H54 (cell line): ENCODE data around the gene IDH3G.
A peak's percentile ranks its signal among the peaks of the same experiment; 100 is the strongest.
"Not testable (repeated sequence)": the region's sequence is repeated elsewhere in the genome, so short reads cannot be mapped to it uniquely, and the experiment has no call there.

ENCODE experiments used
- DNase-seq: peaks from one replicate; pipeline ENCODE4 v3.0.0; 2011; ENCODE audit warnings: low spot score, mixed read lengths; ENCODE audit not compliant: insufficient read length
- FAIRE-seq: peaks from 3 replicates; lab custom pipeline; 2011; peaks lifted over from hg19 to GRCh38; lab: Jason Lieb, UNC
- POLR2A ChIP-seq: IDR thresholded peaks from 2 replicates; pipeline ENCODE4 v1.6.1; 2011; ENCODE audit warnings: low read depth, mild to moderate bottlenecking, low read length

IDH3G gene

GRCh38 chrX:153821066-153821465, 26.9 kb upstream of the IDH3G start:
- FAIRE-seq, result no peak
- no peak for TF ChIP-seq POLR2A
- DNase-seq, result no peak

GRCh38 chrX:153820601-153821000, 26.4 kb upstream of the IDH3G start:
- no peak for TF ChIP-seq POLR2A
- no peak for DNase-seq
- no peak for FAIRE-seq

- no peak for FAIRE-seq
Measured at GRCh38 chrX:153819384-153820040, 25.3 kb upstream of the IDH3G start.

GRCh38 chrX:153818571-153819383, 24.6 kb upstream of the IDH3G start:
- DNase-seq (peak; percentile 77), FAIRE-seq (no peak)
- TF ChIP-seq POLR2A, result peak; percentile 47

More at GRCh38 chrX:153819384-153820040, 25.3 kb upstream of the IDH3G start:
- DNase-seq, result no peak
- TF ChIP-seq POLR2A, result no peak

- not testable (repeated sequence) for FAIRE-seq, DNase-seq
Measured at GRCh38 chrX:153818064-153818463, 23.9 kb upstream of the IDH3G start.

- DNase-seq (no peak), FAIRE-seq (no peak)
- no peak for TF ChIP-seq POLR2A
Measured at GRCh38 chrX:153816831-153817690, 22.9 kb upstream of the IDH3G start.

- DNase-seq (no peak), FAIRE-seq (no peak)
- TF ChIP-seq POLR2A, result no peak
Measured at GRCh38 chrX:153814591-153815315, 20.6 kb upstream of the IDH3G start.

- no peak for FAIRE-seq
- no peak for TF ChIP-seq POLR2A
- DNase-seq, result no peak
Measured at GRCh38 chrX:153813161-153813560, 19.0 kb upstream of the IDH3G start.

GRCh38 chrX:153812220-153812619, 18.0 kb upstream of the IDH3G start:
- DNase-seq (no peak), FAIRE-seq (no peak)
- no peak for TF ChIP-seq POLR2A

- no peak for TF ChIP-seq POLR2A
Measured at GRCh38 chrX:153807976-153808375, 13.8 kb upstream of the IDH3G start.

GRCh38 chrX:153806999-153807575, 12.9 kb upstream of the IDH3G start:
- FAIRE-seq, result no peak
- DNase-seq, result no peak
- TF ChIP-seq POLR2A, result no peak

More at GRCh38 chrX:153807976-153808375, 13.8 kb upstream of the IDH3G start:
- DNase-seq (no peak), FAIRE-seq (no peak)

GRCh38 chrX:153805436-153805835, 11.3 kb upstream of the IDH3G start:
- no peak for TF ChIP-seq POLR2A
- FAIRE-seq (no peak), DNase-seq (no peak)

GRCh38 chrX:153804621-153805020, 10.4 kb upstream of the IDH3G start:
- DNase-seq (no peak), FAIRE-seq (no peak)
- TF ChIP-seq POLR2A, result no peak
